ENCODE data around the gene CSMD2.

The CSMD2 gene

DNA sequence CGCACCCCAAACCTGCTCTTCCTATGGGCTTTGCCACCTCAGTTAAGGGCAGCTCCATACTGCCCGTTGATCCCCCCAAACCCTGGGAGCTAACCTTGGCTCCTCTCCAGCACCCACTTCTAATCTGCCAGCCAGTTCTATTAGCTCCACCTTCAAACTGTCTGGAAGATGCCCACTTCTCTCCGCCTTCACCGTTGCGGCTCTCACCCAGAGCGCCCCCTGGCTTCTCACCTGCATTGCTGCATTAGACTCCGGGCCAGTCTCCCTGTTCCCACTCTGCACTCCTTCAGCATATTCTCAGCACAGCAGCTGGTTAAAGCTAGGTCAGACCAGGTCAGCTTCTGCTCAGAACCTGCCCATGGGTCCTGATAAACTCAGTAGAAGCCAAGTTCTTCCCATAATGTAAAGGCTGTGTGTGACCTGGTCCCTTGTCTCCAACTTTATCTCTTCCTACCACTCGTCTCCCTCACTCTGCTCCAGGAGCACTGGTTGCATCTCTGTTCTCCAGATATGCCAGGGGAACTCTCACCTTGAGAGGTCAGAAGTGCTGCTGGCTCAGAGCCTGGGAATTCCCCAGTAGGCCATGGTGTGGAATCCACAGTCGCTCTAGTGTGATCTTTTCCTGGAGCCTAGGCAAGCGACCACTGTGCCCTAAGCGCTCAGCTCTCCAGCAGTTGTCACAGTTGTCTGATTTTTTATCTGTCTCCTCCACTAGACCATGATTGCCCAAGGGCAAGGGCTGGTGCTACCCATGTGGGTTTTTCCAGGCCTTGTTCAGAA, 150.9 kb downstream of the CSMD2 start:
- Histone ChIP-seq H3K4me1 (ENCODE audit: control insufficient read depth in 5 of 5, insufficient read depth in 5 of 5, low read length in 5 of 5) (no peaks in the 10 kb centered on the region), H3K9ac (ENCODE audit: low read length in 5 of 5) (no peak overlapping the region), H3K4me3 (ENCODE audit: low read depth in 1 of 5, low read length in 5 of 5) (no peak overlapping the region), H3K9me3 (ENCODE audit: control insufficient read depth in 5 of 5, low read length in 5 of 5) (no peaks in the 10 kb centered on the region), H3K27ac (ENCODE audit: low read depth, low read length) (no peak overlapping the region), H3K36me3 (ENCODE audit: control insufficient read depth in 5 of 5, insufficient read depth in 5 of 5, low read length in 5 of 5) (no peaks in the 10 kb centered on the region), H3K27me3 (ENCODE audit: control insufficient read depth in 5 of 5, insufficient read depth in 4 of 5, low read length in 5 of 5) (peaks cover 0 to 4% (median 0%) of the 10 kb centered on the region in 5 donors)

DNA sequence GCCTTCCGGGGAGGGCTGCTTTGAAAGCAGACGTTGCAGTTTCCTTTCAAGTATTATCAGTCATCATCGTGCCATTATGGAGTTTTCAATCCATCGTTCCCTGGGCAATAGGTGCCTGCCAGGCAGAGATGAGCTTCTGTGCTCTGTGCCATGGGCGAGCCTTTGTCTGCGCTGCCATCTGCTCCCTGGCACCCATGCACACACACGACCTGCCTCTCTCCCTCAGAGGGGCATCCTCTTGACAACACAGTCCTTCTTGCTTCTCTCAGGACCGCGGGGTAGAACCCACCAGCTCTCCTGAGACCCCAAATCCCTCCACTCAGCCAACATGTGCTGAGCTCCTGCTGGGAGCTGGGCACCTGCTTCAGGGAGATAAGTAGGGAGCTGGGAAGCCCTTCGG, 151.9 kb downstream of the CSMD2 start:
- Histone ChIP-seq H3K4me3 (ENCODE audit: low read depth in 1 of 5, low read length in 5 of 5) (no peak overlapping the region), H3K9me3 (ENCODE audit: control insufficient read depth in 5 of 5, low read length in 5 of 5) (no peaks in the 10 kb centered on the region), H3K27ac (ENCODE audit: low read depth, low read length) (no peak overlapping the region), H3K9ac (ENCODE audit: low read length in 5 of 5) (no peak overlapping the region), H3K27me3 (ENCODE audit: control insufficient read depth in 5 of 5, insufficient read depth in 4 of 5, low read length in 5 of 5) (peaks cover 0 to 4% (median 0%) of the 10 kb centered on the region in 5 donors), H3K36me3 (ENCODE audit: control insufficient read depth in 5 of 5, insufficient read depth in 5 of 5, low read length in 5 of 5) (no peaks in the 10 kb centered on the region), H3K4me1 (ENCODE audit: control insufficient read depth in 5 of 5, insufficient read depth in 5 of 5, low read length in 5 of 5) (no peaks in the 10 kb centered on the region)

GRCh38 chr1:34009340-34009985, 155.6 kb downstream of the CSMD2 start:
- Histone ChIP-seq H3K27me3 (ENCODE audit: control insufficient read depth in 5 of 5, insufficient read depth in 4 of 5, low read length in 5 of 5) (peaks cover 0 to 4% (median 0%) of the 10 kb centered on the region in 5 donors), H3K4me1 (ENCODE audit: control insufficient read depth in 5 of 5, insufficient read depth in 5 of 5, low read length in 5 of 5) (no peaks in the 10 kb centered on the region)

GRCh38 chr1:34007760-34008159, 157.3 kb downstream of the CSMD2 start:
- no peak overlapping the region for H3K4me3 ChIP-seq (ENCODE audit: low read depth in 1 of 5, low read length in 5 of 5)
- no peaks in the 10 kb centered on the region for H3K9me3 ChIP-seq (ENCODE audit: control insufficient read depth in 5 of 5, low read length in 5 of 5)
- H3K36me3 ChIP-seq (ENCODE audit: control insufficient read depth in 5 of 5, insufficient read depth in 5 of 5, low read length in 5 of 5) = no peaks in the 10 kb centered on the region
- no peaks in the 10 kb centered on the region for H3K4me1 ChIP-seq (ENCODE audit: control insufficient read depth in 5 of 5, insufficient read depth in 5 of 5, low read length in 5 of 5)
- H3K27me3 ChIP-seq (ENCODE audit: control insufficient read depth in 5 of 5, insufficient read depth in 4 of 5, low read length in 5 of 5) = no peaks in the 10 kb centered on the region
- H3K27ac ChIP-seq (ENCODE audit: low read depth, low read length) = no peak overlapping the region
- no peak overlapping the region for H3K9ac ChIP-seq (ENCODE audit: low read length in 5 of 5)

More at GRCh38 chr1:34009340-34009985, 155.6 kb downstream of the CSMD2 start:
- Histone ChIP-seq H3K4me3 (ENCODE audit: low read depth in 1 of 5, low read length in 5 of 5) (no peak overlapping the region), H3K27ac (ENCODE audit: low read depth, low read length) (no peak overlapping the region), H3K9ac (ENCODE audit: low read length in 5 of 5) (no peak overlapping the region), H3K9me3 (ENCODE audit: control insufficient read depth in 5 of 5, low read length in 5 of 5) (no peaks in the 10 kb centered on the region), H3K36me3 (ENCODE audit: control insufficient read depth in 5 of 5, insufficient read depth in 5 of 5, low read length in 5 of 5) (no peaks in the 10 kb centered on the region)

GRCh38 chr1:34005309-34005708, 159.7 kb downstream of the CSMD2 start:
- H3K36me3 ChIP-seq (ENCODE audit: control insufficient read depth in 5 of 5, insufficient read depth in 5 of 5, low read length in 5 of 5) = no peaks in the 10 kb centered on the region
- H3K4me3 ChIP-seq (ENCODE audit: low read depth in 1 of 5, low read length in 5 of 5) = no peak overlapping the region
- H3K4me1 ChIP-seq (ENCODE audit: control insufficient read depth in 5 of 5, insufficient read depth in 5 of 5, low read length in 5 of 5) = no peaks in the 10 kb centered on the region
- H3K27me3 ChIP-seq (ENCODE audit: control insufficient read depth in 5 of 5, insufficient read depth in 4 of 5, low read length in 5 of 5) = no peaks in the 10 kb centered on the region
- no peak overlapping the region for H3K9ac ChIP-seq (ENCODE audit: low read length in 5 of 5)
- H3K9me3 ChIP-seq (ENCODE audit: control insufficient read depth in 5 of 5, low read length in 5 of 5) = no peaks in the 10 kb centered on the region
- H3K27ac ChIP-seq (ENCODE audit: low read depth, low read length) = no peak overlapping the region

- no peaks in the 10 kb centered on the region for H3K4me1 ChIP-seq (ENCODE audit: control insufficient read depth in 5 of 5, insufficient read depth in 5 of 5, low read length in 5 of 5)
- no peak overlapping the region for H3K27ac ChIP-seq (ENCODE audit: low read depth, low read length)
- H3K27me3 ChIP-seq (ENCODE audit: control insufficient read depth in 5 of 5, insufficient read depth in 4 of 5, low read length in 5 of 5) = no peaks in the 10 kb centered on the region
- H3K36me3 ChIP-seq (ENCODE audit: control insufficient read depth in 5 of 5, insufficient read depth in 5 of 5, low read length in 5 of 5) = no peaks in the 10 kb centered on the region
- H3K4me3 ChIP-seq (ENCODE audit: low read depth in 1 of 5, low read length in 5 of 5) = no peak overlapping the region
- H3K9me3 ChIP-seq (ENCODE audit: control insufficient read depth in 5 of 5, low read length in 5 of 5) = no peaks in the 10 kb centered on the region
- no peak overlapping the region for H3K9ac ChIP-seq (ENCODE audit: low read length in 5 of 5)
Observed at GRCh38 chr1:34002810-34003209, 162.2 kb downstream of the CSMD2 start.

- no peaks in the 10 kb centered on the region for H3K27me3 ChIP-seq (ENCODE audit: control insufficient read depth in 5 of 5, insufficient read depth in 4 of 5, low read length in 5 of 5)
- no peak overlapping the region for H3K27ac ChIP-seq (ENCODE audit: low read depth, low read length)
- no peak overlapping the region for H3K9ac ChIP-seq (ENCODE audit: low read length in 5 of 5)
- no peak overlapping the region for H3K4me3 ChIP-seq (ENCODE audit: low read depth in 1 of 5, low read length in 5 of 5)
- H3K36me3 ChIP-seq (ENCODE audit: control insufficient read depth in 5 of 5, insufficient read depth in 5 of 5, low read length in 5 of 5) = no peaks in the 10 kb centered on the region
- no peaks in the 10 kb centered on the region for H3K4me1 ChIP-seq (ENCODE audit: control insufficient read depth in 5 of 5, insufficient read depth in 5 of 5, low read length in 5 of 5)
- H3K9me3 ChIP-seq (ENCODE audit: control insufficient read depth in 5 of 5, low read length in 5 of 5) = no peaks in the 10 kb centered on the region
Observed at GRCh38 chr1:33997127-33998036, 167.6 kb downstream of the CSMD2 start.

GRCh38 chr1:33996281-33996680, 168.7 kb downstream of the CSMD2 start:
- Histone ChIP-seq H3K9ac (ENCODE audit: low read length in 5 of 5) (no peak overlapping the region), H3K4me1 (ENCODE audit: control insufficient read depth in 5 of 5, insufficient read depth in 5 of 5, low read length in 5 of 5) (no peaks in the 10 kb centered on the region), H3K4me3 (ENCODE audit: low read depth in 1 of 5, low read length in 5 of 5) (no peak overlapping the region), H3K27me3 (ENCODE audit: control insufficient read depth in 5 of 5, insufficient read depth in 4 of 5, low read length in 5 of 5) (no peaks in the 10 kb centered on the region), H3K36me3 (ENCODE audit: control insufficient read depth in 5 of 5, insufficient read depth in 5 of 5, low read length in 5 of 5) (no peaks in the 10 kb centered on the region), H3K27ac (ENCODE audit: low read depth, low read length) (no peak overlapping the region), H3K9me3 (ENCODE audit: control insufficient read depth in 5 of 5, low read length in 5 of 5) (no peaks in the 10 kb centered on the region)

GRCh38 chr1:33993301-33993700, 171.7 kb downstream of the CSMD2 start:
- Histone ChIP-seq H3K4me3 (ENCODE audit: low read depth in 1 of 5, low read length in 5 of 5) (no peak overlapping the region), H3K4me1 (ENCODE audit: control insufficient read depth in 5 of 5, insufficient read depth in 5 of 5, low read length in 5 of 5) (no peaks in the 10 kb centered on the region), H3K27ac (ENCODE audit: low read depth, low read length) (no peak overlapping the region), H3K27me3 (ENCODE audit: control insufficient read depth in 5 of 5, insufficient read depth in 4 of 5, low read length in 5 of 5) (no peaks in the 10 kb centered on the region), H3K36me3 (ENCODE audit: control insufficient read depth in 5 of 5, insufficient read depth in 5 of 5, low read length in 5 of 5) (no peaks in the 10 kb centered on the region), H3K9ac (ENCODE audit: low read length in 5 of 5) (no peak overlapping the region), H3K9me3 (ENCODE audit: control insufficient read depth in 5 of 5, low read length in 5 of 5) (no peaks in the 10 kb centered on the region)

DNA sequence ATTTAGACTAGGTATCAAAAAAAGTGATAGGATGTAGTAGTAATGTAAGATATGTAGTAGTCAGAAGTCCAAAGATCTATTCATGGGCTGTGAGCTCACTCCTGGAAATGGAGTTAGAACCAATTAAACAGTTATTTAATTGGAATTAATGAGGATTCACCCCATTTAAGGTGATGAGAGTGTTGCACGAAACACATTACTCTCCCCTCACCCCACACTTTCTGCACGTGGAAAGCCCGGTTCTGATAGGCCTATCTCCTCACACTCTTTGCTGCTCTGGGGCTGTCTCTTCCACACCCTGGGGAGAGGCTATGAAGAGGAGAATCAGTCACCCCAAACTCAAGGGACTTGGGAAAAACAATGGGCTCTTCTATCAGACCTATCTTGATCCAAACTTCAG, 174.7 kb downstream of the CSMD2 start:
- Histone ChIP-seq H3K4me1 (ENCODE audit: control insufficient read depth in 5 of 5, insufficient read depth in 5 of 5, low read length in 5 of 5) (peaks cover 6 to 17% (median 13%) of the 10 kb centered on the region in 5 donors), H3K27me3 (ENCODE audit: control insufficient read depth in 5 of 5, insufficient read depth in 4 of 5, low read length in 5 of 5) (peaks cover 0 to 3% (median 0%) of the 10 kb centered on the region in 5 donors), H3K36me3 (ENCODE audit: control insufficient read depth in 5 of 5, insufficient read depth in 5 of 5, low read length in 5 of 5) (no peaks in the 10 kb centered on the region)

More for the DNA sequence above, 174.7 kb downstream of the CSMD2 start:
- no peak overlapping the region for H3K9ac ChIP-seq (ENCODE audit: low read length in 5 of 5)
- H3K9me3 ChIP-seq (ENCODE audit: control insufficient read depth in 5 of 5, low read length in 5 of 5) = no peaks in the 10 kb centered on the region
- no peak overlapping the region for H3K27ac ChIP-seq (ENCODE audit: low read depth, low read length)
- H3K4me3 ChIP-seq (ENCODE audit: low read depth in 1 of 5, low read length in 5 of 5) = no peak overlapping the region

All from subcutaneous abdominal adipose tissue (tissue), 5 donors.